H1 (cell line): Measurements from ENCODE around the gene ELMO2. TPM values are rescaled to one million over a fixed set of nuclear protein-coding genes. Genes with fewer than 3 reads are reported as not detected.

Source experiments
- CTCF ChIA-PET: fragments of 300-600 bp; sonication (Branson Sonifier 250); formaldehyde crosslinking; loops from one replicate; lab custom pipeline; 2021; ENCODE audit not compliant: partially characterized antibody; lab: Charles Lee
- POLR2A ChIA-PET: fragments of 300-600 bp; sonication (Branson Sonifier 250); formaldehyde crosslinking; loops from one replicate; lab custom pipeline; 2021; ENCODE audit warnings: inconsistent platforms; ENCODE audit not compliant: partially characterized antibody; lab: Charles Lee
- DNase-seq, 2 experiments: peaks; one replicate each; pipeline versions ENCODE4 v3.0.0 to v3.0.0-alpha.2; 2010 to 2022; ENCODE audit warnings: low spot score in 2 of 2, low read depth in 1 of 2, mixed read lengths in 1 of 2
- FAIRE-seq: peaks from 2 replicates; lab custom pipeline; 2011; peaks lifted over from hg19 to GRCh38; lab: Jason Lieb, UNC
- H2AFZ ChIP-seq: 2 replicates; pipeline ENCODE4 v1.8.1; 2012; ENCODE audit warnings: low read length, inconsistent platforms
- H2AK5ac ChIP-seq: 2 replicates; pipeline ENCODE4 v1.6.1; 2013; ENCODE audit warnings: low read depth, low read length
- H2BK120ac ChIP-seq: replicated peaks from 2 replicates; pipeline ENCODE3; 2013; ENCODE audit warnings: low read depth, low read length, inconsistent platforms
- H2BK12ac ChIP-seq: 2 replicates; pipeline ENCODE4 v1.6.1; 2013; ENCODE audit warnings: low read depth, low read length
- H2BK15ac ChIP-seq: 2 replicates; pipeline ENCODE4 v1.6.1; 2013; ENCODE audit warnings: low read length
- H2BK20ac ChIP-seq: 2 replicates; pipeline ENCODE4 v1.6.1; 2013; ENCODE audit warnings: low read length
- H2BK5ac ChIP-seq: 2 replicates; pipeline ENCODE4 v1.6.1; 2013; ENCODE audit warnings: low read depth, low read length
- H3K14ac ChIP-seq: 2 replicates; pipeline ENCODE4 v1.6.1; 2013; ENCODE audit warnings: inconsistent platforms; ENCODE audit not compliant: insufficient read length
- H3K18ac ChIP-seq: 2 replicates; pipeline ENCODE4 v1.6.1; 2013; ENCODE audit warnings: low read length; ENCODE audit errors: extremely low read depth
- H3K23ac ChIP-seq: 2 replicates; pipeline ENCODE4 v1.6.1; 2013; ENCODE audit warnings: inconsistent platforms; ENCODE audit not compliant: insufficient read length
- H3K23me2 ChIP-seq: 2 replicates; pipeline ENCODE4 v1.6.1; 2013; ENCODE audit warnings: low read depth, low read length
- H3K27ac ChIP-seq: 2 replicates; pipeline ENCODE4 v1.6.1; 2011; ENCODE audit warnings: low read depth, low read length, inconsistent platforms
- H3K27me3 ChIP-seq, 4 experiments: replicated peaks in 1 of 4; 1 replicate in 1 of 4; 2 replicates in 3 of 4; pipeline versions ENCODE4 v1.6.1 to v1.8.1; 2011 to 2013; ENCODE audit warnings: low read length in 3 of 4, mild to moderate bottlenecking in 3 of 4, inconsistent platforms in 2 of 4, mixed read lengths in 2 of 4, moderate library complexity in 1 of 4; ENCODE audit not compliant: control insufficient read depth in 3 of 4, insufficient read depth in 3 of 4; ENCODE audit errors: extremely low read depth in 1 of 4
- H3K36me3 ChIP-seq, 4 experiments: 2 replicates each; pipeline versions ENCODE4 v1.6.1 to v1.8.1; 2011 to 2013; ENCODE audit warnings: mild to moderate bottlenecking in 4 of 4, low read length in 3 of 4, moderate library complexity in 2 of 4, control low read depth in 1 of 4, inconsistent platforms in 1 of 4; ENCODE audit not compliant: insufficient read depth in 4 of 4, control insufficient read depth in 2 of 4
- H3K4ac ChIP-seq: replicated peaks from 2 replicates; pipeline ENCODE3; 2013; ENCODE audit warnings: low read length, low read depth, mixed read lengths, inconsistent platforms; ENCODE audit not compliant: insufficient read length
- H3K4me1 ChIP-seq, 4 experiments: replicated peaks in 1 of 4; 1 replicate in 1 of 4; 2 replicates in 3 of 4; pipeline versions ENCODE4 v1.6.1 to v1.8.1; 2011 to 2013; ENCODE audit warnings: low read length in 3 of 4, inconsistent platforms in 2 of 4, mixed read lengths in 1 of 4; ENCODE audit not compliant: insufficient read depth in 4 of 4, control insufficient read depth in 3 of 4
- H3K4me2 ChIP-seq, 2 experiments: 2 replicates each; pipeline versions ENCODE4 v1.6.1 to v1.8.1; 2011 to 2013; ENCODE audit warnings: low read depth in 2 of 2, low read length in 2 of 2, control low read depth in 1 of 2, inconsistent platforms in 1 of 2, mild to moderate bottlenecking in 1 of 2; ENCODE audit not compliant: insufficient read depth in 1 of 2
- H3K4me3 ChIP-seq, 4 experiments: fragments of 200-600, 300-600 bp in 1 of 4; sonication (generic), shearing (Covaris generic), sonication (Bioruptor Twin) in 1 of 4; 2 replicates each; pipeline versions ENCODE4 v1.5.1 to v1.8.1; 2011 to 2016; ENCODE audit warnings: low read length in 4 of 4, low read depth in 3 of 4, control low read depth in 2 of 4, inconsistent platforms in 2 of 4, mild to moderate bottlenecking in 2 of 4, mixed read lengths in 1 of 4, moderate library complexity in 1 of 4; ENCODE audit not compliant: insufficient read depth in 2 of 4; ENCODE audit errors: extremely low read depth in 1 of 4
- H3K56ac ChIP-seq: replicated peaks from 2 replicates; pipeline ENCODE3; 2013; ENCODE audit warnings: low read depth, mild to moderate bottlenecking, mixed read lengths, low read length, inconsistent platforms; ENCODE audit not compliant: insufficient read length
- H3K79me1 ChIP-seq: 2 replicates; pipeline ENCODE4 v1.6.1; 2013; ENCODE audit warnings: low read depth, low read length, control low read depth
- H3K79me2 ChIP-seq, 2 experiments: 2 replicates each; pipeline versions ENCODE4 v1.6.1 to v1.8.1; 2012 to 2013; ENCODE audit warnings: low read length in 2 of 2, mild to moderate bottlenecking in 2 of 2, inconsistent platforms in 1 of 2; ENCODE audit not compliant: insufficient read depth in 2 of 2, control insufficient read depth in 1 of 2
- H3K9ac ChIP-seq, 4 experiments: replicated peaks in 1 of 4; 1 replicate in 1 of 4; 2 replicates in 3 of 4; pipeline versions ENCODE4 v1.6.1 to v1.8.1; 2011 to 2013; ENCODE audit warnings: low read depth in 3 of 4, low read length in 3 of 4, control low read depth in 2 of 4, mild to moderate bottlenecking in 2 of 4, moderate library complexity in 2 of 4, inconsistent platforms in 1 of 4; ENCODE audit errors: extremely low read depth in 1 of 4
- H3K9me3 ChIP-seq, 2 experiments: 2 replicates each; pipeline versions ENCODE4 v1.6.1 to v1.8.1; 2012 to 2013; ENCODE audit warnings: mild to moderate bottlenecking in 2 of 2, moderate library complexity in 2 of 2, control low read depth in 1 of 2, inconsistent platforms in 1 of 2, low read depth in 1 of 2, low read length in 1 of 2, mixed read lengths in 1 of 2; ENCODE audit not compliant: insufficient read depth in 2 of 2
- H4K20me1 ChIP-seq, 2 experiments: replicated peaks in 1 of 2; 2 replicates each; pipeline versions ENCODE3 to v1.8.1; 2011 to 2013; ENCODE audit warnings: inconsistent platforms in 2 of 2, low read length in 2 of 2, mild to moderate bottlenecking in 1 of 2; ENCODE audit not compliant: insufficient read depth in 2 of 2, control insufficient read depth in 1 of 2
- H4K5ac ChIP-seq: 2 replicates; pipeline ENCODE4 v1.6.1; 2013; ENCODE audit warnings: low read length, low read depth, mixed read lengths, inconsistent platforms; ENCODE audit not compliant: insufficient read length
- H4K8ac ChIP-seq: 2 replicates; pipeline ENCODE4 v1.8.0; 2013; ENCODE audit warnings: mild to moderate bottlenecking, moderate library complexity, low read length, inconsistent platforms; ENCODE audit not compliant: insufficient read depth; ENCODE audit errors: extremely low read depth
- H4K91ac ChIP-seq: replicated peaks from 2 replicates; pipeline ENCODE3; 2013; ENCODE audit warnings: low read length, mixed read lengths, inconsistent platforms; ENCODE audit not compliant: insufficient read length
- EZH2 ChIP-seq: fragments of 200-600 bp; sonication (generic); IDR thresholded peaks from 2 replicates; pipeline ENCODE4 v1.7.1; 2012; ENCODE audit warnings: low read depth, mild to moderate bottlenecking, moderate library complexity, low read length, inconsistent platforms; ENCODE audit not compliant: severe bottlenecking
- PHF8 ChIP-seq: fragments of 200-600 bp; sonication (generic); conservative IDR thresholded peaks from 2 replicates; pipeline ENCODE4 v1.7.1; 2012; ENCODE audit warnings: low read depth, mild to moderate bottlenecking, inconsistent platforms, low read length, moderate library complexity
- POU5F1 ChIP-seq: IDR thresholded peaks from 2 replicates; pipeline ENCODE4 v1.6.1; 2011; ENCODE audit warnings: low read depth, mild to moderate bottlenecking, low read length, moderate library complexity
- TAF1 ChIP-seq: IDR thresholded peaks from 2 replicates; pipeline ENCODE4 v1.6.1; 2011; ENCODE audit warnings: mild to moderate bottlenecking, low read depth, low read length
- ZNF274 ChIP-seq: IDR thresholded peaks from 2 replicates; pipeline ENCODE4 v1.7.0; 2012; ENCODE audit warnings: low read length, borderline replicate concordance; ENCODE audit errors: extremely low read depth
- WGBS, 2 experiments: shearing (Covaris generic) in 1 of 2; methylation state at CpG; one replicate each; pipeline versions ENCODE4 v1.1.6 to v1.1.7; 2013 to 2015; ENCODE audit warnings: low lambda C conversion rate in 2 of 2, mixed read lengths in 2 of 2, inconsistent platforms in 1 of 2, low coverage in 1 of 2, missing lambda C conversion rate in 1 of 2; ENCODE audit not compliant: insufficient replicate concordance in 2 of 2, insufficient coverage in 1 of 2, insufficient read length in 1 of 2; ENCODE audit errors: extremely low coverage in 1 of 2, missing lambda C conversion rate in 1 of 2; 5-methylcytosine and 5-hydroxymethylcytosine counted together
- polyA plus RNA-seq, 7 experiments: library from polyadenylated mRNA; depleted of rRNA in 3 of 7; stranded (reverse) in 5 of 7; unstranded in 2 of 7; fragments of >200 nt in 5 of 7; fragments of 200-250 nt in 2 of 7; gene quantifications; 1 replicate in 5 of 7; 2 replicates in 1 of 7; 4 replicates in 1 of 7; pipeline versions ENCODE4 v1.2.1 to v1.2.3, GENCODE V29; 2011 to 2013; ENCODE audit warnings: missing spikeins in 2 of 7, mixed read lengths in 2 of 7
- total RNA-seq: library from RNA; stranded (reverse); fragmentation: NEBNext Ultra II Directional; extraction: Animal tissue kit (Norgen Biotek cat#: 25700); gene quantifications from 2 replicates; pipeline ENCODE4 v1.2.1, GENCODE V29; 2021

ELMO2 gene
- total and polyA plus RNA-seq, 2 of the 8 experiments (the other 6 are each of a cell fraction or from before 2014, with no cell fraction given): 34.3 to 39.7 TPM

DNA sequence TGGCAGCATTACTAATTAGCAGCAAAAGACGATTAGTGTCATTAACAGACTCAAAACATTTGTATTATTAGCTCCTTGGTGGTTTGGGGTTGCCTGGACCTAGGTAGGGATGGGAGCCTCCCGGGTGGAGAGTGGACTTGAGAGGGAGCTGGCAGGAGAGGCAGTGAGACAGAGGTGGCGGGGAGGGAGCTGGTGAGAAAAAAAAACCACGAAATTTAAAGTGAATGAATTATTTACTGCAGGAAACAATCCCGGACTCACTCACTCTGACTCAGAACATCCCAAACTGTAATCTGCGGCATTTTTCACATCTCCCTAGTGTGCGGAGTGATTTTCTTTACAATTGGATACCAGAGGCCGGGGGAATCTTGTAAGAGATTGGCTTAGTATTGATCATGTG is 83.8 kb downstream of the ELMO2 start:
- Histone ChIP-seq H2BK5ac (no peak overlapping the region), H2BK12ac (no peak overlapping the region), H2AK5ac (no peak overlapping the region), H3K14ac (no peak overlapping the region), H3K79me2 (no peaks in the 10 kb centered on the region), H4K8ac (no peak overlapping the region), H2BK20ac (no peak overlapping the region), H3K23ac (no peak overlapping the region), H3K4me3 (no peak overlapping the region), H3K9ac (no peak overlapping the region), H3K23me2 (no peaks in the 10 kb centered on the region), H3K27me3 (peaks cover 0 to 2% (median 0%) of the 10 kb centered on the region in 4 experiments; a peak in 1 of 7 replicates), H3K4ac (no peak overlapping the region), H4K20me1 (peaks cover 0 to 2% of the 10 kb centered on the region in 2 experiments), H2BK120ac (no peak overlapping the region), H3K56ac (no peak overlapping the region), H2AFZ (no peak overlapping the region), H3K27ac (no peak overlapping the region), H3K36me3 (no peaks in the 10 kb centered on the region), H3K79me1 (no peaks in the 10 kb centered on the region), H3K4me2 (no peak overlapping the region), H2BK15ac (no peak overlapping the region), H3K4me1 (no peaks in the 10 kb centered on the region), H3K18ac (no peak overlapping the region), H4K5ac (no peak overlapping the region), H3K9me3 (no peaks in the 10 kb centered on the region), H4K91ac (no peak overlapping the region)
- ChIA-PET POLR2A (interaction anchor here (1.5 kb wide), 1 partner anchor 21 kb away, joined by 4 read pairs; no protein-coding TSS in a partner anchor), CTCF (interaction anchor here (0.6 to 3.8 kb wide), 11 partner anchors 9 to 194 kb away, joined by 3 to 19 read pairs (median 5); no protein-coding TSS in a partner anchor)
- 83% methylated on average over 8 of the region's 8 CpGs; no CpG with 5 or more reads in 1 of the 2 experiments for WGBS, 2 experiments
- DNase-seq: no peak
- no peak for FAIRE-seq
- TF ChIP-seq EZH2: no peak
- no peak for TF ChIP-seq POU5F1
- no peak for TF ChIP-seq TAF1
- TF ChIP-seq ZNF274: no peak
- no peak for TF ChIP-seq PHF8
